GM12878 (cell line): ENCODE data around the gene PRKAG2. TPM values are rescaled to one million over a fixed set of nuclear protein-coding genes. Genes with fewer than 3 reads are reported as not detected.

Source experiments
- ATAC-seq: fragments of 200-7000 bp; cut with Tn5 transposase; 3 replicates; pipeline ENCODE4 v1.9.1; 2020; ENCODE audit warnings: mild to moderate bottlenecking, moderate library complexity
- BruUV-seq: library from RNA; stranded (reverse); fragments of 400-500 nt; replicated peaks from 2 replicates; lab custom pipeline; 2021; lab: Mats Ljungman, UMichigan
- CTCF ChIA-PET: fragments of 300-600 bp; sonication (Branson Sonifier 250); formaldehyde crosslinking; extraction: SDS; loops from one replicate; lab custom pipeline; 2021; ENCODE audit warnings: inconsistent platforms; lab: Yijun Ruan, JAX
- POLR2A ChIA-PET: fragments of 350-600 bp; formaldehyde crosslinking; extraction: SDS; loops from one replicate; lab custom pipeline; 2021; ENCODE audit warnings: inconsistent platforms; lab: Charles Lee
- RAD21 ChIA-PET: fragments of 300-600 bp; sonication (Branson Sonifier 250); formaldehyde crosslinking; loops from one replicate; lab custom pipeline; 2023; ENCODE audit warnings: antibody characterized with exemption; ENCODE audit not compliant: unreplicated experiment; lab: Charles Lee
- SMC1A ChIA-PET: fragments of 300-600 bp; sonication (Branson Sonifier 250); formaldehyde crosslinking; loops from one replicate; lab custom pipeline; 2023; ENCODE audit not compliant: unreplicated experiment, uncharacterized antibody; lab: Charles Lee
- DNase-seq: peaks from one replicate; pipeline ENCODE4 v3.0.0-alpha.2; 2011; ENCODE audit warnings: low read depth, low spot score
- FAIRE-seq: peaks from 3 replicates; lab custom pipeline; 2011; peaks lifted over from hg19 to GRCh38; lab: Jason Lieb, UNC
- H2AFZ ChIP-seq: 2 replicates; pipeline ENCODE4 v1.6.0; 2011; ENCODE audit warnings: low read depth, low read length, control low read depth; ENCODE audit not compliant: control insufficient read depth
- H3K27ac ChIP-seq: 2 replicates; pipeline ENCODE4 v1.5.1; 2011; ENCODE audit warnings: control low read depth; ENCODE audit not compliant: control insufficient read depth, insufficient read depth
- H3K27me3 ChIP-seq, 2 experiments: replicated peaks in 1 of 2; 2 replicates each; pipeline versions ENCODE4 v1.6.0 to v1.6.1; 2011; ENCODE audit warnings: low read length in 1 of 2; ENCODE audit not compliant: control insufficient read depth in 2 of 2, insufficient read depth in 2 of 2
- H3K36me3 ChIP-seq, 2 experiments: 2 replicates each; pipeline ENCODE4 v1.5.1; 2011; ENCODE audit warnings: low read length in 1 of 2; ENCODE audit not compliant: control insufficient read depth in 2 of 2, insufficient read depth in 2 of 2
- H3K4me1 ChIP-seq: 2 replicates; pipeline ENCODE4 v1.6.1; 2011; ENCODE audit warnings: mild to moderate bottlenecking, low read length, moderate library complexity, mixed read lengths; ENCODE audit not compliant: control insufficient read depth, insufficient read depth
- H3K4me2 ChIP-seq: 2 replicates; pipeline ENCODE4 v1.6.0; 2011; ENCODE audit warnings: control low read depth; ENCODE audit not compliant: control insufficient read depth, insufficient read depth
- H3K4me3 ChIP-seq: fragments of 200-600 bp; sonication (generic); 2 replicates; pipeline ENCODE4 v1.5.1; 2016
- H3K79me2 ChIP-seq: 2 replicates; pipeline ENCODE4 v1.6.0; 2011; ENCODE audit warnings: low read length; ENCODE audit not compliant: control insufficient read depth, insufficient read depth
- H3K9ac ChIP-seq: 2 replicates; pipeline ENCODE4 v1.8.0; 2011; ENCODE audit warnings: low read length, control low read depth, mixed read lengths; ENCODE audit not compliant: control insufficient read depth, insufficient read depth
- H3K9me3 ChIP-seq: replicated peaks from 3 replicates; pipeline ENCODE4 v1.5.1; 2011; ENCODE audit warnings: mild to moderate bottlenecking, low read length; ENCODE audit not compliant: control insufficient read depth, insufficient read depth
- H4K20me1 ChIP-seq: 2 replicates; pipeline ENCODE4 v1.6.0; 2011; ENCODE audit not compliant: control insufficient read depth, insufficient read depth
- CBX5 ChIP-seq: sonication (generic); IDR thresholded peaks from 2 replicates; pipeline ENCODE4 v1.6.1; 2016; ENCODE audit warnings: low read depth, moderate library complexity, mild to moderate bottlenecking, inconsistent platforms
- EGR1 ChIP-seq, 2 experiments: IDR thresholded peaks; 1 replicate in 1 of 2; 2 replicates in 1 of 2; pipeline ENCODE4 v1.6.1; 2011 to 2012; ENCODE audit warnings: low read depth in 2 of 2, low read length in 2 of 2, borderline replicate concordance in 1 of 2, mild to moderate bottlenecking in 1 of 2, moderate library complexity in 1 of 2
- HDAC6 ChIP-seq: fragments of 200-600 bp; sonication (generic); IDR thresholded peaks from one replicate; pipeline ENCODE4 v1.8.0; 2017; ENCODE audit warnings: antibody characterized with exemption; ENCODE audit not compliant: unreplicated experiment
- KLF5 ChIP-seq: fragments of 450-650 bp; IDR thresholded peaks from 2 replicates; pipeline ENCODE4 v1.6.1; 2014; ENCODE audit warnings: mild to moderate bottlenecking; ENCODE audit not compliant: partially characterized antibody
- TCF12 ChIP-seq: IDR thresholded peaks from 2 replicates; pipeline ENCODE4 v1.6.1; 2011; ENCODE audit warnings: low read depth, mild to moderate bottlenecking, low read length
- WGBS: methylation state at CpG from one replicate; pipeline ENCODE4 v1.1.6; 2016; ENCODE audit warnings: low lambda C conversion rate; ENCODE audit not compliant: insufficient replicate concordance, insufficient coverage; ENCODE audit errors: missing lambda C conversion rate; 5-methylcytosine and 5-hydroxymethylcytosine counted together
- in situ Hi-C: fragments of 300-500 bp; cut with MboI; formaldehyde crosslinking; loops from 9 replicates; pipeline ENCODE4 v1.14.3; 2018; ENCODE audit warnings: mixed read lengths
- intact Hi-C: fragments of 100-400 bp; cut with micrococcal nuclease; formaldehyde crosslinking; loops from one replicate; pipeline ENCODE4 v1.14.2; 2022; ENCODE audit not compliant: unreplicated experiment
- polyA plus RNA-seq, 11 experiments: library from polyadenylated mRNA; depleted of rRNA in 4 of 11; unstranded in 6 of 11; stranded (reverse) in 5 of 11; fragments of >200 nt; fragmentation: Nextera tagmentation in 4 of 11; fragmentation: Illumina TruSeq in 1 of 11; extraction: Ambion mirVana in 4 of 11; extraction: Trizol in 1 of 11; gene quantifications; 1 replicate in 1 of 11; 2 replicates in 10 of 11; pipeline versions ENCODE4 v1.2.1 to v1.2.3, GENCODE V29; 2011 to 2016; ENCODE audit warnings: inconsistent platforms in 2 of 11, missing spikeins in 2 of 11, low read depth in 1 of 11
- total RNA-seq, 4 experiments: library from RNA; depleted of rRNA in 3 of 4; stranded (reverse); fragments of >200 nt in 3 of 4; fragmentation: Illumina TruSeq in 1 of 4; extraction: Trizol in 1 of 4; gene quantifications; 2 replicates each; pipeline versions ENCODE4 v1.2.1 to v1.2.3, GENCODE V29; 2013 to 2021
- TF ChIP-seq, protein P1 (sequence below): fragments of 150-350 bp; IDR thresholded peaks from 2 replicates; pipeline ENCODE4 v1.6.1; 2016; ENCODE audit warnings: low read depth, low read length
- TF ChIP-seq, protein P2 (sequence below): fragments of 150-350 bp; IDR thresholded peaks from 2 replicates; pipeline ENCODE4 v1.6.1; 2014; ENCODE audit warnings: mild to moderate bottlenecking, low read depth, low read length

Gene PRKAG2
- total and polyA plus RNA-seq, 10 of the 15 experiments (the other 5 are each of a cell fraction or from before 2014, with no cell fraction given): 3.4 to 8.9 (median 6.8) TPM

DNA sequence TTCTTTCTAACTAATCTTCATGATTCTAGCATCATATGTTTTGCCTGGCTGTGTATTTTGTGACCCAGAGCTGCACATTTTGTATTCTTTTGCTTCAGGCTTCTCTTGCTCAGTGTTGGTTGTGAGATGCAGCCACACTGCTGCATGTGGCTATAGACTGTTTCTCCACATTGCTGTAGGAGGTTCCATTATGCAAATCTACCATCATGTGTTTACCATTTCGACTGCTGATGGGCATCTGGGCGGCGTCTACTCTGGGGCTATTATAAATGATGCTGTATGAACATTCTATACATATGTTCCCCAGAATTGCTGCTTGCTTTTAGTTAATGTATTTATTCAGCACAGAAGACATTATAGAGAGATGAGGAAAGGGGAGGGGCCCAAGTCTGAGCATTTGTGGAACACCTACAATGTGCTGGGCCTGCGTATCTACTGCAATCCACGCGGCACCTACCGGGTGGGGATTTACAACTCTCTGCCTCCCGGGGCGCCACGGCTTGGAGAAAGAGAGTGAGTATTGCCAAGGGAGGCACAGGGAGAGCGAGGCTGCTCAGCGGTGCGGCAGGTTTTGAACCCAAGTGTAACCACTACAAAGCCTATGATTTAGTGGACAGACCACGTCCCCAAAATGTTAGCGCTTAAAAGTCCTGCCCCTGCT is 172.5 kb downstream of the PRKAG2 start (continued):
- TF ChIP-seq HDAC6 (no peak), EGR1 (IDR thresholded peaks at IDR 0.05; ENCODE audit: borderline replicate concordance in 1 of 2, low read depth in 2 of 2, low read length in 2 of 2) (no peak), KLF5 (no peak)
- TF ChIP-seq, protein P1, sequence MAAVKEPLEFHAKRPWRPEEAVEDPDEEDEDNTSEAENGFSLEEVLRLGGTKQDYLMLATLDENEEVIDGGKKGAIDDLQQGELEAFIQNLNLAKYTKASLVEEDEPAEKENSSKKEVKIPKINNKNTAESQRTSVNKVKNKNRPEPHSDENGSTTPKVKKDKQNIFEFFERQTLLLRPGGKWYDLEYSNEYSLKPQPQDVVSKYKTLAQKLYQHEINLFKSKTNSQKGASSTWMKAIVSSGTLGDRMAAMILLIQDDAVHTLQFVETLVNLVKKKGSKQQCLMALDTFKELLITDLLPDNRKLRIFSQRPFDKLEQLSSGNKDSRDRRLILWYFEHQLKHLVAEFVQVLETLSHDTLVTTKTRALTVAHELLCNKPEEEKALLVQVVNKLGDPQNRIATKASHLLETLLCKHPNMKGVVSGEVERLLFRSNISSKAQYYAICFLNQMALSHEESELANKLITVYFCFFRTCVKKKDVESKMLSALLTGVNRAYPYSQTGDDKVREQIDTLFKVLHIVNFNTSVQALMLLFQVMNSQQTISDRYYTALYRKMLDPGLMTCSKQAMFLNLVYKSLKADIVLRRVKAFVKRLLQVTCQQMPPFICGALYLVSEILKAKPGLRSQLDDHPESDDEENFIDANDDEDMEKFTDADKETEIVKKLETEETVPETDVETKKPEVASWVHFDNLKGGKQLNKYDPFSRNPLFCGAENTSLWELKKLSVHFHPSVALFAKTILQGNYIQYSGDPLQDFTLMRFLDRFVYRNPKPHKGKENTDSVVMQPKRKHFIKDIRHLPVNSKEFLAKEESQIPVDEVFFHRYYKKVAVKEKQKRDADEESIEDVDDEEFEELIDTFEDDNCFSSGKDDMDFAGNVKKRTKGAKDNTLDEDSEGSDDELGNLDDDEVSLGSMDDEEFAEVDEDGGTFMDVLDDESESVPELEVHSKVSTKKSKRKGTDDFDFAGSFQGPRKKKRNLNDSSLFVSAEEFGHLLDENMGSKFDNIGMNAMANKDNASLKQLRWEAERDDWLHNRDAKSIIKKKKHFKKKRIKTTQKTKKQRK: no peak

DNA sequence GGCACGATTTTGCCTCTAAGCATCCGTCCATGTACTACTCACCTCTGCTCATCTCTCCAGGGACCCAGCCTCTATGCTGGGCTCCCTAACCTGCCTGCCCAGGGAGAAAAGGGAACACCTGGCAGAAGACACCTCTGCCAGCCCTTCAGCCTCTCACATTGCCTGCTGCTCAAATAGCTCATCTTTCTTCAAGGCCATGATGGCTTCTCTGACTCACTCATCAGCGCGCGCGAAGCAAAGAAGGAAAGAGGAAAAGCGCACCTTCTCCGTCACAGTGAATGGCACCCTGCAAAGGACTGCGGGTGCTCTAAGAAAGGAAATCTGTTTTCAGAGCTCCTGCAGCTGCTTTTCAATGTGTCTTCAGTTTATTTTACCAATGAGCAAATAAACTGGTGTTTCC is 174.0 kb downstream of the PRKAG2 start:
- no peak overlapping the region for H3K9ac ChIP-seq
- ChIA-PET POLR2A (no interaction called here), RAD21 (no interaction called here), CTCF (interaction anchor here (0.5 to 2.1 kb wide), 2 partner anchors 70 to 346 kb away, joined by 3 to 7 read pairs; no protein-coding TSS in a partner anchor), SMC1A (interaction anchor here (0.9 kb wide), 1 partner anchor 131 kb away, joined by 3 read pairs; no protein-coding TSS in a partner anchor)
- DNase-seq (no peak), FAIRE-seq (no peak), ATAC-seq (no peak)
- 73% methylated on average over 9 of the region's 9 CpGs for WGBS
- H3K79me2 ChIP-seq: no peaks in the 10 kb centered on the region
- TF ChIP-seq EGR1 (IDR thresholded peaks at IDR 0.05; ENCODE audit: borderline replicate concordance in 1 of 2, low read depth in 2 of 2, low read length in 2 of 2): no peak
- no peak for TF ChIP-seq TCF12
- TF ChIP-seq, protein P2, sequence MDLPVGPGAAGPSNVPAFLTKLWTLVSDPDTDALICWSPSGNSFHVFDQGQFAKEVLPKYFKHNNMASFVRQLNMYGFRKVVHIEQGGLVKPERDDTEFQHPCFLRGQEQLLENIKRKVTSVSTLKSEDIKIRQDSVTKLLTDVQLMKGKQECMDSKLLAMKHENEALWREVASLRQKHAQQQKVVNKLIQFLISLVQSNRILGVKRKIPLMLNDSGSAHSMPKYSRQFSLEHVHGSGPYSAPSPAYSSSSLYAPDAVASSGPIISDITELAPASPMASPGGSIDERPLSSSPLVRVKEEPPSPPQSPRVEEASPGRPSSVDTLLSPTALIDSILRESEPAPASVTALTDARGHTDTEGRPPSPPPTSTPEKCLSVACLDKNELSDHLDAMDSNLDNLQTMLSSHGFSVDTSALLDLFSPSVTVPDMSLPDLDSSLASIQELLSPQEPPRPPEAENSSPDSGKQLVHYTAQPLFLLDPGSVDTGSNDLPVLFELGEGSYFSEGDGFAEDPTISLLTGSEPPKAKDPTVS: no peak
- no peak for TF ChIP-seq CBX5
- H3K27ac ChIP-seq: no peak overlapping the region
- intact Hi-C loops: no loop called here
- H3K4me3 ChIP-seq: no peak overlapping the region
- H4K20me1 ChIP-seq: no peaks in the 10 kb centered on the region
- H3K9me3 ChIP-seq: no peaks in the 10 kb centered on the region
- no peak overlapping the region for H3K4me2 ChIP-seq
- no peaks in the 10 kb centered on the region for H3K36me3 ChIP-seq
- in situ Hi-C loops: no loop called here
- BruUV-seq: no TSS peak
- no peaks in the 10 kb centered on the region for H3K4me1 ChIP-seq
- H2AFZ ChIP-seq: no peak overlapping the region
- H3K27me3 ChIP-seq: no peaks in the 10 kb centered on the region; a peak in 1 of 4 replicates
